ENCODE measurements around the gene MUC6. TPM values are rescaled to one million over a fixed set of nuclear protein-coding genes. Genes with fewer than 3 reads are reported as not detected.

Gene MUC6
- total RNA-seq, 3 donors from 2014 or later, result not detected

DNA sequence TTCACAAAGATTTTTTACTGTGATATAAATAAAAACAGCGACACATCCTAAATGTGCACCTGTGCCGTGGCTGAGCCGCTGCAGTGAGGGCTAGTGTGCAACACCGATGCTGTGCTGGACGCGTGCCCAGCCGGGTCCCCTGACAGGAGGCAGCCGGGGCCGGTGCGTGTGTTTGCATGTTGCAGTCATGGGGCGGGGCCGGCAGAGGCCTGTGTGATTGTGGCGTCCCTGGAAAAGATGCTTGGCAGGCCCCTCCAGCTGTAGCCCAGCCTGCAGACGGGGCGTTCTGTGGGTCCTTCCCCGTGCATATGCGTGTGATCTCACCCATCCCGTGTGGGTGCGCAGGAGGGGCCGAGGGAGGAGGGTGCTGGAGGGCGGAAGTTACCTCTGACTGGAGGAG lies 30.6 kb downstream of the MUC6 start:
- H3K9me3 ChIP-seq, result no peaks in the 10 kb centered on the region
- peaks cover 8% of the 10 kb centered on the region for H3K36me3 ChIP-seq (ENCODE audit: low read depth)
- TF ChIP-seq, protein P1, sequence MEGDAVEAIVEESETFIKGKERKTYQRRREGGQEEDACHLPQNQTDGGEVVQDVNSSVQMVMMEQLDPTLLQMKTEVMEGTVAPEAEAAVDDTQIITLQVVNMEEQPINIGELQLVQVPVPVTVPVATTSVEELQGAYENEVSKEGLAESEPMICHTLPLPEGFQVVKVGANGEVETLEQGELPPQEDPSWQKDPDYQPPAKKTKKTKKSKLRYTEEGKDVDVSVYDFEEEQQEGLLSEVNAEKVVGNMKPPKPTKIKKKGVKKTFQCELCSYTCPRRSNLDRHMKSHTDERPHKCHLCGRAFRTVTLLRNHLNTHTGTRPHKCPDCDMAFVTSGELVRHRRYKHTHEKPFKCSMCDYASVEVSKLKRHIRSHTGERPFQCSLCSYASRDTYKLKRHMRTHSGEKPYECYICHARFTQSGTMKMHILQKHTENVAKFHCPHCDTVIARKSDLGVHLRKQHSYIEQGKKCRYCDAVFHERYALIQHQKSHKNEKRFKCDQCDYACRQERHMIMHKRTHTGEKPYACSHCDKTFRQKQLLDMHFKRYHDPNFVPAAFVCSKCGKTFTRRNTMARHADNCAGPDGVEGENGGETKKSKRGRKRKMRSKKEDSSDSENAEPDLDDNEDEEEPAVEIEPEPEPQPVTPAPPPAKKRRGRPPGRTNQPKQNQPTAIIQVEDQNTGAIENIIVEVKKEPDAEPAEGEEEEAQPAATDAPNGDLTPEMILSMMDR (IDR thresholded peaks at IDR 0.05), result no peak
- DNase-seq, result no peak
- no peak overlapping the region for H3K4me3 ChIP-seq
- no peaks in the 10 kb centered on the region for H3K4me1 ChIP-seq (ENCODE audit: low read depth)
- intact Hi-C loops (cut with DNase I, micrococcal nuclease), result no loop called here
- ATAC-seq, result no peak

DNA sequence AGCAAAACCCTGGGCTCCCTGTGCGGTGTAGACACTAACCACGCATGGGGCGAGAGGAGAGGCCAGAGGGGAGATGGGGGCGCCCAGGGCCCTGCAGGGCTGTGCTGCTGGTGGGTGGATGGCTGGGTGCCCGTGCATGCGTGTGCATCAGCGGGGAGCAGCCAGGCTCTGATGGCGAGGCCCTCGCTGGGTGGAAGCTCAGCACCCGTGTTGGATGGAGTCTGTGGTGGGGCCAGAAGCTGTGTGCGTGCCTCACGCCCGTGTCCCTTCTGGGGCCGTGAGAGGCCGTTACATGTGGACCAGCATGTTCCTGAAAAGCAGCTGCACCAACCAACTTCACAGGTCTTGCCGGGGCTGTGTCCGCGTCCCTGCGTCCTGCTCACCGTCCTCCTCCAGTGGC lies 33.4 kb downstream of the MUC6 start:
- Histone ChIP-seq H3K9me3 (no peaks in the 10 kb centered on the region), H3K4me3 (no peak overlapping the region), H3K36me3 (ENCODE audit: low read depth) (peaks cover 10% of the 10 kb centered on the region), H3K4me1 (ENCODE audit: low read depth) (no peaks in the 10 kb centered on the region)
- ATAC-seq (no peak), DNase-seq (no peak)
- intact Hi-C loops (cut with DNase I, micrococcal nuclease), result no loop called here
- TF ChIP-seq, protein P1 (IDR thresholded peaks at IDR 0.05), result no peak

DNA sequence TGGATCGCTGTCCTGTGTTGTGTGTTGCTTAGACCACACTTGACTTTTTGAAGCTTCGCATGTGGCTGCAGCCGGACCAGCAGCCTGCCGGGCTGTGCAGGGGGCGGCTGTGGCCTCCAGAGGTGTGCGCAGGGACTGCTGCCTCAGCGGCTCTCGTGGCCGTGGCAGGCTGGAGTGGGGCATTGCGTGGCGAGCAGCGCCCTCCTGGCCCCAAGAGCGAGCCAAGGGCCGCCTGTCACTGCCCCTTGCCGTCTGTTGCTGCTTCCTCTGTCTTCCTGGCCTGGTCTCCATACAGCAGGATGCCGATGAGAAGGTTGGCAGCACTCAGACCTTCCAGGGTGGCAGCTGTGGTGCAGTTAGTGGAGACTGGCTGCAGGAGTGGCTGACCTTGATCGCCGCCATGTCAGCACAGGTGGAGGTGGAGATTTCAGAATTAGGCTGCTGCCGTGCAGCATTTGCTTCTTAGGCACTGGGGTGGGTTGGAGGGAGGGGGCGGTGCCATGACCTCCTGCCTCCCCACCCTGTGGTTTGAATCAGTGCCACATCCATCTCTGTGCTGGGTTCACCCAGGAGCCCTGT lies 34.0 kb downstream of the MUC6 start:
- Histone ChIP-seq H3K4me3 (no peak overlapping the region), H3K4me1 (ENCODE audit: low read depth) (no peaks in the 10 kb centered on the region), H3K9me3 (no peaks in the 10 kb centered on the region), H3K36me3 (ENCODE audit: low read depth) (peaks cover 10% of the 10 kb centered on the region)
- intact Hi-C loops (cut with DNase I, micrococcal nuclease), result no loop called here
- no peak for ATAC-seq
- DNase-seq, result no peak
- TF ChIP-seq, protein P1 (IDR thresholded peaks at IDR 0.05), result no peak

DNA sequence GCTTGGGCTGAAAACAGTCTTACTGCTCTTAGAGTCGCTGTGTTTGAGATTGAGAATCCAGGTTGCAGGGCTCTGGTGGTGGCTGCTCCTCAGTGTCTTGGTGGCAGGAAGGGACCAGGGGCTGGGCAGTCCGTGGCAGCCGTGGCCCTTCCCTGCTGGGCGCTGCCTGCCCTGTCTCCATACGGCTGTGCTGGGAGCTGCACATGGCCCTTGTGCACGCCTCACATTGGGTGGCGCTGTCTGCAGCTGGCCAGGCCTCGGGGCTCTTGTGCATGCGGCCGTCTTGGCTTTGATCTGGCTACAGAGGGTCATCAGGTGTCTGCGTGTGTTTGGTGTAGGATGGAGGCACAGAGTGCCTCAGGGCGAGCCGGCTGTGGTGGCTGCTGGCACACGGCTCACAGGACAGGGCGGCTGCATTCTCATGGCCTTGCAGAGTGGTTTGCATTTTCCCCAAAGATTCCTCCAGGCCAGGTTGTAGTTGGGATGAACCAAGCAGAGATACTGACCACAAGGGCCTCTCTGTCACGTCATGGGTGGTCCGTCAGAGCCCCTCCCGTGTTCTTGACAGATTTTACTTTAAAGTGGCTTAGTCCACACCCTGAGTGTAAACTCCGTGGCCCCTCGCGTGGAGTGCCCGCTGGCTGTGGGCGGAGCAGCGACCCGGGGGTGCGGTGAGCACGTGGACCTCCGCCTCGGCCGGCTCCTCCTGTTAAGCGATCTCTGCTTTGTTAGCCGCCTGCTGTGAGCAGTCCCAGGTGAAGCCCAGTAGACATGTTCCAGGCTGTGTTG lies 34.7 kb downstream of the MUC6 start:
- TF ChIP-seq, protein P1 (IDR thresholded peaks at IDR 0.05), result no peak
- H3K9me3 ChIP-seq, result no peaks in the 10 kb centered on the region
- no peak for DNase-seq
- H3K4me1 ChIP-seq (ENCODE audit: low read depth), result no peaks in the 10 kb centered on the region
- ATAC-seq, result no peak
- H3K36me3 ChIP-seq (ENCODE audit: low read depth), result peaks cover 10% of the 10 kb centered on the region
- H3K4me3 ChIP-seq, result no peak overlapping the region
- intact Hi-C loops (cut with DNase I, micrococcal nuclease), result no loop called here

DNA sequence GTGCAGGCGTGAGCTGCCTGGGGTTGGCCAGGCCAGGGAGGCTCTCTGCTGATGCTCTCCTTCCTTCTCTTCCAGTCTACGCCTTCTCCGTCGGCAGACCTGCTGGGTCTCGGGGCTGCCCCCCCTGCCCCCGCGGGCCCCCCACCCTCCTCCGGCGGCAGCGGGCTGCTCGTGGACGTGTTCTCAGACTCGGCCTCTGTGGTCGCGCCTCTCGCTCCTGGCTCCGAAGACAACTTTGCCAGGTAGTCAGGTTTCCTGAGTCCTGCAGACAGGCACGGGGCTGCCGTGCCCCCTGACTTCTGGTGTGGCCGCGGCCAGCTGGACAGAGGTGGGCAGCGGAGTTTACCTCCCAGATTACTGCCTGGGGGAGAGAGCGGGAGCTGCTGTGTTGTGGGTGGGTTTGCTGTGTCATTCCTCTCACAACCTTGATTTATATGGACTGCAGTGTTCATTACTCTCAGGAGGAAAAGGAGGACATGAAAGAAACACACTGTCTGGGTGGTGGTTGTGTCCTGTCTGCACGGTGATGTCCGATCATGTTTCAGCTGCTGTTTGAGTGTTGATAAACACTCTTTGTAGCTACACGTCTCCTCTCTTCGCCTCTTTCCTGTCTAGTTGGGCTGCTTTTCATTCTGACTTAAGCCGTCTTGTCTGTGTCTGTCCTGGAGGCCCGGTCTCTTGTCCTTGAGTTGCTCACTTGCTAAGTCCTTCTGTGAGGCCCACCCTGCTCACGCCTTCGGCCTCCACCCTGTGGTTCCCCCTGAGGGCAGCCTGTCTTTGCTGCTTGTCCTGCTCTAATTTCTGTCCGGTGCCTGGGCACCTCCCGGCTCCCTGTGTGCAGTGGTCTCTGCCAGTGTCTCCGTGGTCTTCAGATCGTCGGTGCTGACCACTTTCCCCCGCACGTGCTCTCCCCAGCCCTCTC lies 35.9 kb downstream of the MUC6 start:
- no peak overlapping the region for H3K4me3 ChIP-seq
- no peak for DNase-seq
- intact Hi-C loops (cut with DNase I, micrococcal nuclease), result no loop called here
- H3K9me3 ChIP-seq, result no peaks in the 10 kb centered on the region
- TF ChIP-seq, protein P1 (IDR thresholded peaks at IDR 0.05), result no peak
- H3K36me3 ChIP-seq (ENCODE audit: low read depth), result peaks cover 10% of the 10 kb centered on the region
- ATAC-seq, result no peak
- H3K4me1 ChIP-seq (ENCODE audit: low read depth), result no peaks in the 10 kb centered on the region
